RWPE1 (cell line): ENCODE results near the gene HIGD1B.

Experiments
- CTCF ChIA-PET: fragments of 350-600 bp; sonication (Branson Sonifier 250); formaldehyde crosslinking; extraction: SDS; loops from one replicate; lab custom pipeline; 2021; lab: Yijun Ruan, JAX
- POLR2A ChIA-PET: fragments of 400-600 bp; formaldehyde crosslinking; extraction: SDS; loops from one replicate; lab custom pipeline; 2020; ENCODE audit warnings: antibody characterized with exemption; ENCODE audit not compliant: low non-redundant PET; lab: Yijun Ruan, JAX
- DNase-seq: peaks from one replicate; pipeline ENCODE4 v3.0.0; 2012; ENCODE audit warnings: low spot score
- H3K27ac ChIP-seq: fragments of 450-650 bp; 2 replicates; pipeline ENCODE4 v1.5.1; 2017
- CTCF ChIP-seq: fragments of 450-650 bp; conservative IDR thresholded peaks from 2 replicates; pipeline ENCODE4 v1.5.1; 2017; ENCODE audit warnings: low read depth, mild to moderate bottlenecking

Gene HIGD1B

GRCh38 chr17:44847586-44847985, at the start of gene HIGD1B:
Gene HIGD1B (plus strand): TSS chr17:44847883. CDS start chr17:44848153, 270 bp downstream.
- POLR2A ChIA-PET, result no interaction called here
- TF ChIP-seq CTCF, result no peak
- CTCF ChIA-PET, result interaction anchor here (0.6 to 1.1 kb wide), 3 partner anchors 73 to 291 kb away, joined by 3 to 4 read pairs (median 3); no protein-coding TSS in a partner anchor
- no peak for DNase-seq
- no peak within 1 kb of the TSS for H3K27ac ChIP-seq

- CTCF ChIA-PET, result interaction anchor here (0.6 to 1.8 kb wide), 3 partner anchors 19 to 1062 kb away, joined by 3 to 10 read pairs (median 4); no protein-coding TSS in a partner anchor
- no peak for TF ChIP-seq CTCF
- POLR2A ChIA-PET, result no interaction called here
- H3K27ac ChIP-seq, result no peak overlapping the region
- DNase-seq, result no peak
Measured at GRCh38 chr17:44798356-44798755, 49.3 kb upstream of the HIGD1B start.

GRCh38 chr17:44801880-44802279, 45.8 kb upstream of the HIGD1B start:
- no peak overlapping the region for H3K27ac ChIP-seq
- ChIA-PET CTCF (interaction anchor here (0.6 to 2.8 kb wide), 3 partner anchors 23 to 63 kb away, joined by 4 to 11 read pairs (median 5); no protein-coding TSS in a partner anchor), POLR2A (no interaction called here)
- TF ChIP-seq CTCF, result no peak
- no peak for DNase-seq

- no peak for DNase-seq
- ChIA-PET CTCF (interaction anchor here (0.8 kb wide), 1 partner anchor 25 kb away, joined by 3 read pairs; no protein-coding TSS in a partner anchor), POLR2A (no interaction called here)
- no peak overlapping the region for H3K27ac ChIP-seq
- no peak for TF ChIP-seq CTCF
Measured at GRCh38 chr17:44804302-44805089, 43.2 kb upstream of the HIGD1B start.

- no peak overlapping the region for H3K27ac ChIP-seq
- no peak for TF ChIP-seq CTCF
- DNase-seq, result no peak
- CTCF ChIA-PET, result no interaction called here
- POLR2A ChIA-PET, result no interaction called here
Measured at GRCh38 chr17:44807093-44807816, 40.4 kb upstream of the HIGD1B start.

- H3K27ac ChIP-seq, result no peak overlapping the region
- no peak for TF ChIP-seq CTCF
- CTCF ChIA-PET, result no interaction called here
- POLR2A ChIA-PET, result no interaction called here
- DNase-seq, result no peak
Measured at GRCh38 chr17:44807817-44808155, 39.9 kb upstream of the HIGD1B start.
